Activated CD4-positive, alpha-beta T cell treated with anti-CD3 and anti-CD28 coated beads for 36 hours (primary cell): ENCODE data around the gene NLRP6. TPM values are rescaled to one million over a fixed set of nuclear protein-coding genes. Genes with fewer than 3 reads are reported as not detected.
A peak's percentile ranks its signal among the peaks of the same experiment; 100 is the strongest.
"Not testable (repeated sequence)": the region's sequence is repeated elsewhere in the genome, so short reads cannot be mapped to it uniquely, and the experiment has no call there.

Source experiments
- ATAC-seq: fragments of 200-7000 bp; cut with Tn5 transposase; one replicate; pipeline ENCODE4 v1.10.0; 2021; ENCODE audit warnings: mild to moderate bottlenecking, moderate library complexity
- CTCF ChIA-PET: fragments of 350-600 bp; sonication (Branson Sonifier 250); formaldehyde crosslinking; loops from one replicate; lab custom pipeline; 2021; ENCODE audit warnings: antibody characterized with exemption; lab: Charles Lee
- POLR2A ChIA-PET: fragments of 350-600 bp; sonication (Branson Sonifier 250); formaldehyde crosslinking; loops from one replicate; lab custom pipeline; 2021; ENCODE audit warnings: antibody characterized with exemption, inconsistent platforms; lab: Charles Lee
- DNase-seq: peaks from one replicate; pipeline ENCODE4 v3.0.0-alpha.2; 2020
- H3K27ac Mint-ChIP-seq: one replicate; pipeline ENCODE4 v1.8.0; 2021; ENCODE audit warnings: mixed read lengths
- H3K27me3 Mint-ChIP-seq: one replicate; pipeline ENCODE4 v1.8.0; 2021; ENCODE audit warnings: mixed read lengths
- H3K36me3 Mint-ChIP-seq: one replicate; pipeline ENCODE4 v1.8.0; 2021; ENCODE audit warnings: low read depth, mixed read lengths
- H3K4me1 Mint-ChIP-seq: one replicate; pipeline ENCODE4 v1.8.0; 2021; ENCODE audit warnings: mixed read lengths
- H3K4me3 Mint-ChIP-seq: one replicate; pipeline ENCODE4 v1.8.0; 2021; ENCODE audit warnings: mild to moderate bottlenecking, moderate library complexity, mixed read lengths
- H3K9me3 Mint-ChIP-seq: one replicate; pipeline ENCODE4 v1.8.0; 2021; ENCODE audit warnings: low read depth, mixed read lengths
- intact Hi-C, 2 experiments: fragments of 100-400 bp; cut with DNase I in 1 of 2; cut with micrococcal nuclease in 1 of 2; formaldehyde crosslinking; loops; one replicate each; pipeline versions ENCODE4 v1.14.2 to v1.15.1; 2022 to 2024; cut with DNase I, micrococcal nuclease
- total RNA-seq, 2 experiments: library from RNA; stranded (reverse); gene quantifications; one replicate each; pipeline ENCODE4 v1.2.3, GENCODE V29; 2021

NLRP6 gene
- total RNA-seq, 2 experiments from 2014 or later, result 0.32 to 0.57 TPM

DNA sequence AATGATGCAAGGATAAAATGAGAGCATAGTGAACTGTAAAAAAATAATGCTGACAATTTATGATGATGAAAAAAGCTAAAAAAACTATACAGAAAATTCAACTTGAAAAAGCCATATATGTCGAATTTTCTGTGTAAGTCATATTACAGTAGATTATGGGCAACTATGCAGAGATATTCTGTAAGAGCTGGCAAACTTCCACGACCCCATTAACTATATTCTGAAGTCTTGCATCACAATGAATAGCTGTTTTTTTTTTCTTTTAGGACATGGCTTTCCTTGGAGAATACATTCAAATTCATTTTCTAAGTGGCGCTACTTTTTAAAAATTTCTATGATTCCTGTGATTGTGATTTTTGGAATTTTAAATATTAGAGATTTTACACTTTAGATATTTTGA is 23.0 kb upstream of the NLRP6 start:
- Mint-ChIP-seq H3K36me3 (peaks cover 33% of the 10 kb centered on the region), H3K9me3 (no peaks in the 10 kb centered on the region), H3K4me1 (peaks cover 8% of the 10 kb centered on the region), H3K4me3 (no peak overlapping the region), H3K27ac (no peak overlapping the region), H3K27me3 (no peaks in the 10 kb centered on the region)
- intact Hi-C loops, result no loop called here
- CTCF ChIA-PET, result no interaction called here
- DNase-seq (no peak), ATAC-seq (no peak)
- POLR2A ChIA-PET, result interaction anchor here (0.6 kb wide), 1 partner anchor 10 kb away, joined by 3 read pairs; no protein-coding TSS in a partner anchor

DNA sequence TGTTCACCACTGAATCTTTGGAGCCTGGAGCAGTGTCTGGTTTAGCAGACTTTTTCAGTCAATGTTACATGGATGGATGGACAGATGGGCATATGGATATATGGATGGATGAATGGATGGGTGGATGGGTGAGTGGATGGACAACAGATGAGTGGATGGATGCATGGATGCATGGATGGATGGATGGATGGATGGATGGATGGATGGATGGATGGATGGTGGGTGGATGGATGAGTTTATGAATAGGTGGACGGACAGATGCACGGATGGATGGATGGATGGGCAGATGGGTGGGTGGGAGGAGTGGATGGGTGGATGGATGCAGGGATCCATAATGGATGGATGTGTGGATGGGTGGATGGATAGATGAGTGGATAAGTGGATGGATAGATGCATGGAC is 22.4 kb upstream of the NLRP6 start:
- intact Hi-C loops, result no loop called here
- ChIA-PET CTCF (no interaction called here), POLR2A (interaction anchor here (0.6 kb wide), 1 partner anchor 9 kb away, joined by 3 read pairs; no protein-coding TSS in a partner anchor)
- ATAC-seq, result no peak
- DNase-seq, result no peak
- peaks cover 28% of the 10 kb centered on the region for H3K36me3 Mint-ChIP-seq
- H3K9me3 Mint-ChIP-seq, result no peaks in the 10 kb centered on the region
- H3K27me3 Mint-ChIP-seq, result no peaks in the 10 kb centered on the region
- peaks cover 3% of the 10 kb centered on the region for H3K4me1 Mint-ChIP-seq
- no peak overlapping the region for H3K27ac Mint-ChIP-seq
- H3K4me3 Mint-ChIP-seq, result no peak overlapping the region

DNA sequence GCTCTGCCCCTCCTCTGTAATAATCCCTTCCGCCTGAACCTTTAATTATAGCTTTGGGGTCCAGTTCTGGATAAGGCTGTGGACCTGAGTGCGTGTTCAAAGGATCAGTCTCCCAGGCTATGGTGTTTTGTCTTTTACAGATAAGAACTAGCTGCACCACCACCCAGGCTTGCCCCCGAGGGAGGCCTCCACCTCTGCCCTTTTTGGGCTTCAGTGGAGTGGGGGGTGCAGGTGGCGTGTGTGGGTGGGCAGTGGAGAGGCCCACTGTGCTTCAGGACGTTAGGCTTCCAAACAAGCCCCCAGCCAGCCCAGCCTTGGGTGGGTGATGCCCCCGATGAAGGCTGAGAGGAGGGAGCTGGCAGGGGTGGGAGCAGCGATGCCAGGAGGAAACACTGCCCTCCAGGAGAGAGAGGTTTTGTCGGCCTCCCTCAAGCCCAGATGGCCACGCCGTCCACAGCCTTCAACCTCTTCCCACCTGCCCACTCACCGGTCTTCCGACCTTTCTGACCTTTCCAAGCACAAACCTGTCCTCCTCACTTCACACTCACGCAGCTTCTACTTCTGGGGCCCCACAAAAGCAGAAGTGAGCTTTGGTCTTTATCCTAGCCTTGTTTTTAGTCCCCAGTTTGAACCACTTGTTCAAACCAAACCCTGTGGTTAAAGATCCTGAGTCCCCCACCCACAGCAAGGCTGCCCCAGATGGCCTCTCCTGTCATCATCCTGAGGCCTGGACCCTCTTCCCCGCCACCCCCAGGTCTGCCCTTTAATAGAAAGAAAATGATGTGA is 21.1 kb upstream of the NLRP6 start:
- no peaks in the 10 kb centered on the region for H3K27me3 Mint-ChIP-seq
- POLR2A ChIA-PET, result no interaction called here
- no peaks in the 10 kb centered on the region for H3K9me3 Mint-ChIP-seq
- intact Hi-C loops, result no loop called here
- CTCF ChIA-PET, result no interaction called here
- DNase-seq (no peak), ATAC-seq (no peak)
- peaks cover 17% of the 10 kb centered on the region for H3K36me3 Mint-ChIP-seq
- H3K4me3 Mint-ChIP-seq, result no peak overlapping the region
- H3K4me1 Mint-ChIP-seq, result no peaks in the 10 kb centered on the region
- no peak overlapping the region for H3K27ac Mint-ChIP-seq

DNA sequence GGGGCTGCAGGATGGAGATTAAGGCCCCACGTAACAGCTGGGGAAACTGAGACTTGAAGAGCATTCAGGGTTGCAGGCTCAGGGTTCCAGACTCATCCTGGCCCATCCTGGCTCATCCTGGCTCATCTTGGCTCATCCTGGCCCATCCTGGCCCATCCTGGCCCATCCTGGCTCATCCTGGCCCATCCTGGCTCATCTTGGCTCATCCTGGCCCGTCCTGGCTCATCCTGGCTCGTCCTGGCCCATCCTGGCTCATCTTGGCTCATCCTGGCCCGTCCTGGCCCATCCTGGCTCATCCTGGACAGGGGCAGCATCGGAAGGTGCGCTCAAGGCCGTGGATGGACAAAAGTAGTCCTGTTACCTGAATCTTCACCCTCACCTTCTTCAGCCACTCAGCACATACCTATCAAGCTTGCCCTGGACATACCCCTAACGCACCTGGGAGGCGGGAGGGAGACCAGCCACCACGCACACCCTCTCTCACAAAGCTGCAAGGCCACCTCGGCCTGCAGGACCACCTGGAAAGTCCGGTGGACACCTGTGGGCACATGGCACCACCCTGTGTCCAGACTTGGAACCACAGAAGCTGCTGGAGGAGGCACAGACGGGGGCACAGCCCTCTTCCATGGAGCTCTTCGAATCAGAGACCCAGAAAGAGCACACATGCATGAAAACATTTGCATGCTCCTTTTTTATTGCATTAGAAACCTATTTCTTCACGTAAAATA is 20.3 kb upstream of the NLRP6 start:
- Mint-ChIP-seq H3K36me3 (peaks cover 10% of the 10 kb centered on the region), H3K27me3 (no peaks in the 10 kb centered on the region), H3K9me3 (no peaks in the 10 kb centered on the region), H3K4me3 (no peak overlapping the region), H3K27ac (no peak overlapping the region), H3K4me1 (no peaks in the 10 kb centered on the region)
- intact Hi-C loops, result no loop called here
- ChIA-PET CTCF (interaction anchor here (1.5 to 1.7 kb wide), 2 partner anchors 15 to 98 kb away, joined by 3 to 4 read pairs; no protein-coding TSS in a partner anchor), POLR2A (no interaction called here)
- DNase-seq (no peak), ATAC-seq (no peak)

DNA sequence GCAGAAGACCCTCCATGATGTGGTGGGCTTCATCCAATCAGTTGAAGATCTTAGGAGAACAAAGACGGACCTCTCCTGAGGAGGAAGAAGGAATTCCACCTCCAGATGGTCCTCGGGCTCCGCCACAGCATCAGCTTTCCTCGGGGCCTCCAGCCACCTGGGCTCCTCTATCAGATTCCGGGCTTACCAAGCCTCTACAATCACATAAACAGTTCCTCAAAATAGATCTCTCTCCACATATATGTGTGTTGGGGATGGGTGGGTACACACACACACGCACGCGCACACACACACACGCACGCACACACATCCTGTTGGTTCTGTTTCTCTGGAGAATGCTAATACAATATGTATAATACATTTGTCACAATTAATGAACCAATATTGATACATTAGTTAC is 18.8 kb upstream of the NLRP6 start:
- intact Hi-C loops, result no loop called here
- Mint-ChIP-seq H3K36me3 (no peaks in the 10 kb centered on the region), H3K9me3 (no peaks in the 10 kb centered on the region), H3K27me3 (no peaks in the 10 kb centered on the region), H3K27ac (no peak overlapping the region), H3K4me3 (no peak overlapping the region), H3K4me1 (no peaks in the 10 kb centered on the region)
- ChIA-PET CTCF (interaction anchor here (0.7 to 3.8 kb wide), 3 partner anchors 9 to 44 kb away, joined by 3 to 30 read pairs (median 4); no protein-coding TSS in a partner anchor), POLR2A (no interaction called here)
- DNase-seq (no peak), ATAC-seq (no peak)

DNA sequence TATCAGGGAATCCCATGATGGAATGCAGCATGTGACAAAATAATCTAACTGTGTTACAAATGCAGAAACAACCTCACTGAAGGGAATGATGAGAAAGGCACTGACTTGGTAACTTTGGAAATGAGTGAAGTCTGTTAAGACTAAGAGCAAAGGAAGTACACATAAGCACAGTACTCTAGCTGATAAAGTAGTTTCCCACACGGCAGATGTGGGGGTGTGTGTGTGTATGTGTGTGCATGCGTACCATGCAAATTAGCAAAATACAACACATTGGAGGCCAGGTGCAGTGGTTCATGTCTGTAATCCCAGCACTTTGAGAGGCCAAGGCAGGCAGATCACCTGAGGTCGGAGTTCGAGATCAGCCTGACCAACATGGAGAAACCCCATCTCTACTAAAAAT is 16.6 kb upstream of the NLRP6 start:
- H3K4me1 Mint-ChIP-seq, result peaks cover 6% of the 10 kb centered on the region
- intact Hi-C loops, result no loop called here
- H3K9me3 Mint-ChIP-seq, result no peaks in the 10 kb centered on the region
- H3K27ac Mint-ChIP-seq, result no peak overlapping the region
- ATAC-seq (no peak), DNase-seq (no peak)
- POLR2A ChIA-PET, result interaction anchor here (0.9 kb wide), 1 partner anchor 81 kb away, joined by 3 read pairs; no protein-coding TSS in a partner anchor
- no peaks in the 10 kb centered on the region for H3K27me3 Mint-ChIP-seq
- no peak overlapping the region for H3K4me3 Mint-ChIP-seq
- H3K36me3 Mint-ChIP-seq, result no peaks in the 10 kb centered on the region
- CTCF ChIA-PET, result interaction anchor here (0.6 to 3.8 kb wide), 6 partner anchors 11 to 55 kb away, joined by 3 to 30 read pairs (median 3); no protein-coding TSS in a partner anchor

DNA sequence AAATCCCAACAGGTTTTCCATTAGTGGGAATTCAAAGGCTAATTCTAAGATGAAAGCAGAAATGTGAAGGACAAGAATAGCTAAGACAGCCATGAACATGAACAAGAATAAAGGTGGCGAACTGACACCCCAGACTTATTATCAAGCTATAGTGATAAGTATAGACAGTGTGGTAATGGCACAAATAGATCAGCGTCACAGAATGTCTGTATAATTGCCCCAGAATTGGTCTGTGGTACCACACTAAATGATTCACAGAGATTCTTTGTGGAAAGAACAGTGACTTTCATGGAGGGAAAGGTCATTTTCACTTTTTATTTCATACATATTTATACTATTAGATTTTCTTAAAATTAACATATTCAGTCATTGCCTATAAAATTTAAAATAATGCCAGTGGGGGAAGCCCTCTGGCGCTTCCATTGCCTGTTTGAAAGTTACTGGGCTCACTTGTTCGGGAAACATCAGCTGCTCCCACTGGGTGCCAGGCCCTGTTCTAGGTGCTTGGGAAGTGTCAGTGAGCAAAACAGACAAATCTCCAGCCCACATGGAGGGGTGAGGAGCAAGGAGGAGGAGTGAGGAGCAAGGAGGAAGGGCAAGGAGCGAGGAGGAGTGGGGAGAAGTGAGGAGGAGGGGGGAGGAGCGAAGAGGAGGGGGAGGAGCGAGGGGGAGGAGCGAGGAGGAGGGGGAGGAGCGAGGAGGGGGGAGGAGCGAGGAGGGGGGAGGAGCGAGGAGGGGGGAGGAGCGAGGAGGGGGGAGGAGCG is 11.3 kb upstream of the NLRP6 start:
- Mint-ChIP-seq H3K4me1 (peaks cover 43% of the 10 kb centered on the region), H3K36me3 (no peaks in the 10 kb centered on the region), H3K9me3 (no peaks in the 10 kb centered on the region), H3K27me3 (no peaks in the 10 kb centered on the region), H3K4me3 (peak overlapping the region; percentile 46), H3K27ac (peak overlapping the region; percentile 72)
- ChIA-PET CTCF (interaction anchor here (0.6 to 3.2 kb wide), 9 partner anchors 9 to 141 kb away, joined by 3 to 35 read pairs (median 5); partner anchors contain the start of gene IFITM2), POLR2A (interaction anchor here (0.7 to 1.1 kb wide), 4 partner anchors 14 to 252 kb away, joined by 3 to 5 read pairs (median 3); no protein-coding TSS in a partner anchor)
- ATAC-seq (peak; percentile 45), DNase-seq (no peak)
- intact Hi-C loops, result loop anchor here (2.0 to 5.0 kb wide), 2 partner anchors 16 to 310 kb away; partner anchors contain the start of gene PHRF1 (in 1 of the 2)

DNA sequence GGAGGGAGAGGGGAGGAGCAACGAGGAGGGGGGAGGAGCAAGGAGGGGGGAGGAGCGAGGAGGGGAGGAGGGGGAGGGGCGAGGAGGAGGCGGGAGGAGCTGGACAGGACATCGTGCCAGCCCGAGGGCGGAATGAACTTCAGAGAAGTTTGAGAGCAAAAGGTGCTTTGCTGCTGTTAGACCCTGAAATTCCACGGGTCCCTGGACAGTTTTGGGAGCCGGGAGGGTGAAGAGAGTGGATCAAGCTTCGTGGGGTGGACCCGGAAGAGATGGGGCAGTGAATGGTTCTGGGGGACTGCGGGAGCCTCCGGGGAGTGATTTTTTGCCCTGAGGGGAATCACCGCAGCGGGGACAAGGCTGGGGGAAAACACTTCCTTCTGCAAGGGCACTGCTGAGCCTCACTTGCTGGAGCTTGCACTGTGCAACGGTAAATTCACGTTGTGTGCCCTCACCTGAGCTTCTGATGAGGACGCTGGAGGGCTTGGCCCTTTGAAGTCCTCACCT is 10.7 kb upstream of the NLRP6 start:
- intact Hi-C loops, result loop anchor here (2.0 to 5.0 kb wide), 2 partner anchors 17 to 310 kb away; partner anchors contain the start of gene PHRF1 (in 1 of the 2)
- peak; percentile 37 for ATAC-seq
- CTCF ChIA-PET, result interaction anchor here (1.3 to 3.2 kb wide), 5 partner anchors 9 to 130 kb away, joined by 4 to 35 read pairs (median 6); no protein-coding TSS in a partner anchor

DNA sequence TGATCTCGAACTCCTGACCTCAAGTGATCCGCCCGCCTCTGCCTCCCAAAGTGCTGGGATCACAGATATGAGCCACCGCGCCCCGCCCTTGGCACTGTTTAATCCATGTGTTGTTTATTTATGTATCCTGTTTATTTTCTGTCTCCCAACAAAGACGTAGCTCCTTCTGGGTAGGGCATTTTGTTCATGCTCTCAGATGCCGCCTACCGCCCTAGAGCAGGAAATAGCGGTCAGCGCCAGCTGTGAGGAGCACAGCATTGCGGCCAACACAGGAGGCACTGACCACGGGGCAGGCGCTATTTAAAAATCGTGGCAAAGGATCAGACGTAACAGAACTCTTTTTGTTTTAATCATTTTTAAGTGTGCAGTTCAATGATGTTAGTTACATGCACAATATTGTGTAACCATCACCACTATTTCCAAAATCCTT is 9.5 kb upstream of the NLRP6 start:
- H3K4me1 Mint-ChIP-seq, result peaks cover 43% of the 10 kb centered on the region
- POLR2A ChIA-PET, H3K27me3 Mint-ChIP-seq, H3K9me3 Mint-ChIP-seq, H3K36me3 Mint-ChIP-seq: not testable (repeated sequence)
- H3K27ac Mint-ChIP-seq, result peak overlapping the region; percentile 99
- peak overlapping the region; percentile 79 for H3K4me3 Mint-ChIP-seq
- DNase-seq (peak; percentile 71), ATAC-seq (peak; percentile 20)
- CTCF ChIA-PET, result interaction anchor here (0.6 to 2.2 kb wide), 2 partner anchors 16 to 31 kb away, joined by 3 to 6 read pairs; no protein-coding TSS in a partner anchor
- intact Hi-C loops, result loop anchor here (1.0 to 5.0 kb wide), 13 partner anchors 12 to 529 kb away; partner anchors contain the start of genes PHRF1 (in 1 of the 2), PSMD13 (in 1 of the 2) and SIRT3 (in 1 of the 2)

More for the DNA sequence above, 10.7 kb upstream of the NLRP6 start:
- Mint-ChIP-seq H3K9me3 (no peaks in the 10 kb centered on the region), H3K27me3 (no peaks in the 10 kb centered on the region), H3K4me3 (peak overlapping the region; percentile 79), H3K4me1 (peaks cover 43% of the 10 kb centered on the region), H3K36me3 (no peaks in the 10 kb centered on the region), H3K27ac (peak overlapping the region; percentile 99)
- DNase-seq, result peak; percentile 82
- POLR2A ChIA-PET, result interaction anchor here (1.1 kb wide), 1 partner anchor 30 kb away, joined by 3 read pairs; no protein-coding TSS in a partner anchor

DNA sequence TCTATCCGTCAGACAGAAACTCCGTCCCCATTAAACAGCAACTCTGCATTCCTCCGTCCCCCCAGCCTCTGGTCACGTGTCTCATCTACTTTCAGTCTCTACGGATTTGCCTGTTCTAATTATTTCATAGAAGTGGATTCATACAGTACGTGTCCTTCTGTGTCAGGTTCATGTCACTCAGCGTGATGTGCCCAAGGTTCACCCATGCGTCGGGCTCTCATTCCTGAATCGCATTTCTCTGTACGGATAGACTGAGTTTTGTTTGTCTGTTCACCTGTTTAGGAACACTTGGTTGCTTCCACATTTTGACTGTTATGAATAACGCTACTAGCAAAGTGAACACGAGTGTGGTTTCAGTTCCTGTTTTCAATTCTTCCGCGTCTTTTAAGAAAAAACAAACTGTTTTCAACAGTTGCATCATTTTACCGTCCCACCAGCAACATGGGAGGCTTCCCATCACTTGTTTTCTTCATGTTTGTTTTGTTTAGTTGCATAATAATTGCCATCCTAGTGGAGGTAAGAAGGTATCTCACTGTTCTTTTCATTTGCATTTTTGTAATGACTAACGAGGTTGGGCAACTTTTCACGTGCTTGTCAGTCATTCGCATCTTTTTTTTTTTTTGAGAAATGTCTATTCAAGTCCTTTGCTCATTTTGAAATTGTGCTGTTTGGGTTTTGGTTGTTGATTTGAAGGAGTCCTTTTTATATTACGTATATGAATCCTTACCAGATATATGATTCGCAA is 8.9 kb upstream of the NLRP6 start:
- ATAC-seq (peak; percentile 71), DNase-seq (peak; percentile 72)
- Mint-ChIP-seq H3K9me3 (no peaks in the 10 kb centered on the region), H3K27me3 (no peaks in the 10 kb centered on the region), H3K36me3 (no peaks in the 10 kb centered on the region), H3K27ac (peak overlapping the region; percentile 99), H3K4me1 (peaks cover 43% of the 10 kb centered on the region), H3K4me3 (peak overlapping the region; percentile 79)
- intact Hi-C loops, result loop anchor here (1.0 to 5.0 kb wide), 13 partner anchors 11 to 528 kb away; partner anchors contain the start of genes PHRF1 (in 1 of the 2), PSMD13 (in 1 of the 2) and SIRT3 (in 1 of the 2)
- CTCF ChIA-PET, result interaction anchor here (0.6 kb wide), 1 partner anchor 47 kb away, joined by 3 read pairs; no protein-coding TSS in a partner anchor
- POLR2A ChIA-PET, result no interaction called here
